Heart left ventricle (tissue), 16 donors: ENCODE data around the gene PEPD. TPM values are rescaled to one million over a fixed set of nuclear protein-coding genes. Genes with fewer than 3 reads are reported as not detected.
A peak's percentile ranks its signal among the peaks of the same experiment; 100 is the strongest.

Source experiments
- ATAC-seq, 4 donors: fragments of 200-7000 bp; cut with Tn5 transposase; one replicate each; pipeline ENCODE4 v1.9.1; 2020 to 2022; ENCODE audit warnings: moderate library complexity in 4 of 4, mild to moderate bottlenecking in 3 of 4, moderate number of reproducible peaks in 1 of 4
- DNase-seq, 5 donors: peaks; one replicate each; pipeline ENCODE4 v3.0.0-alpha.2; 2020
- H3K27ac ChIP-seq, 12 donors: fragments of 200-600 bp; sonication (generic) in 4 of 12; one replicate each; pipeline versions ENCODE4 v1.5.0 to v1.8.0; 2016 to 2022; ENCODE audit warnings: mild to moderate bottlenecking in 2 of 12
- H3K27me3 ChIP-seq, 9 donors: fragments of 200-600 bp; sonication (generic) in 2 of 9; one replicate each; pipeline versions ENCODE4 v1.5.1 to v1.8.0; 2016 to 2022; ENCODE audit warnings: mild to moderate bottlenecking in 3 of 9
- H3K36me3 ChIP-seq, 9 donors: fragments of 200-600 bp; sonication (generic) in 2 of 9; one replicate each; pipeline versions ENCODE4 v1.5.0 to v1.8.0; 2018 to 2022; ENCODE audit warnings: mild to moderate bottlenecking in 2 of 9
- H3K4me1 ChIP-seq, 12 donors: fragments of 200-600 bp; sonication (generic) in 4 of 12; one replicate each; pipeline versions ENCODE4 v1.5.0 to v1.8.0; 2016 to 2022; ENCODE audit warnings: mild to moderate bottlenecking in 3 of 12
- H3K4me3 ChIP-seq, 12 donors: fragments of 200-600 bp; sonication (generic) in 4 of 12; one replicate each; pipeline versions ENCODE4 v1.5.0 to v1.8.0; 2017 to 2022; ENCODE audit warnings: mild to moderate bottlenecking in 9 of 12, moderate library complexity in 4 of 12
- H3K9me3 ChIP-seq, 12 donors: fragments of 200-600 bp; sonication (generic) in 4 of 12; one replicate each; pipeline versions ENCODE4 v1.5.0 to v1.8.0; 2016 to 2022; ENCODE audit warnings: mild to moderate bottlenecking in 1 of 12
- CTCF ChIP-seq, 12 donors: fragments of 200-600 bp; sonication (generic) in 4 of 12; IDR thresholded peaks; one replicate each; pipeline versions ENCODE4 v1.5.0 to v1.8.0; 2018 to 2022; ENCODE audit warnings: antibody characterized with exemption in 12 of 12, mild to moderate bottlenecking in 5 of 12
- POLR2A ChIP-seq, 2 donors: fragments of 450-650 bp; IDR thresholded peaks; one replicate each; pipeline ENCODE4 v1.6.1; 2017; ENCODE audit warnings: antibody characterized with exemption in 2 of 2, mild to moderate bottlenecking in 2 of 2, moderate library complexity in 2 of 2
- WGBS, 4 donors: extraction: QIAGEN DNeasy Blood & Tissue Kit in 2 of 4; methylation state at CpG; one replicate each; pipeline versions ENCODE4 v1.1.5 to v1.1.7; 2013 to 2018; 5-methylcytosine and 5-hydroxymethylcytosine counted together
- intact Hi-C, 10 donors: fragments of 100-400 bp; cut with DNase I; formaldehyde crosslinking; loops; one replicate each; pipeline versions ENCODE4 v1.11.1 to v1.14.2; 2022
- polyA plus RNA-seq, 2 donors: library from polyadenylated mRNA; stranded (reverse); fragments of 200-250 nt; gene quantifications; one replicate each; pipeline ENCODE4 v1.2.3, GENCODE V29; 2013
- total RNA-seq, 9 donors: library from RNA; depleted of rRNA in 2 of 9; stranded (reverse); fragments of >200 nt in 2 of 9; fragmentation: NEBNext Ultra II Directional in 3 of 9; extraction: Animal tissue kit (Norgen Biotek cat#: 25700) in 3 of 9; gene quantifications; one replicate each; pipeline versions ENCODE4 v1.1.0 to v1.2.4, GENCODE V29; 2016 to 2023
- donor health status: ischemic (EF 13 %, LVEDD 7.1; RV severe dilation, severe dysfunction).
- donor health status: healthy with polysubstance abuse.
- donor health status: DM: no; HTN: yes; CAD: no.
- donor health status: DM: no; HTN: no; CAD: no.
- donor health status: ischemic (EF 25% LVEDD 6.9; RV normal size, moderate dysfunction).
- donor health status: ischemic (EF 25% LVEDD 5.7; RV mildly dilated, moderate dysfunction).
- donor health status: healthy.
- donor health status: DM: yes; HTN: yes; CAD: no.
- donor health status: ischemic (EF 35%, LVEDD 5.7; RV mildly dilated, moderate dysfunction).
- donor health status: nonischemic (EF 11% LVEDD 7.7; RV severe dilation, severe dysfunction).
- donor health status: DM: yes; HTN: yes; CAD: no.
- donor health status: PGD.
- donor health status: ischemic (EF 29% LVEDD 5.4; RV normal size, mild dysfunction).
- donor health status: nonischemic (EF 23%, LVEDD 6.1; RV moderate dilation, normal function).

PEPD gene
- total and polyA plus RNA-seq, 11 donors = 19.4 to 45.7 (median 29.9) TPM

DNA sequence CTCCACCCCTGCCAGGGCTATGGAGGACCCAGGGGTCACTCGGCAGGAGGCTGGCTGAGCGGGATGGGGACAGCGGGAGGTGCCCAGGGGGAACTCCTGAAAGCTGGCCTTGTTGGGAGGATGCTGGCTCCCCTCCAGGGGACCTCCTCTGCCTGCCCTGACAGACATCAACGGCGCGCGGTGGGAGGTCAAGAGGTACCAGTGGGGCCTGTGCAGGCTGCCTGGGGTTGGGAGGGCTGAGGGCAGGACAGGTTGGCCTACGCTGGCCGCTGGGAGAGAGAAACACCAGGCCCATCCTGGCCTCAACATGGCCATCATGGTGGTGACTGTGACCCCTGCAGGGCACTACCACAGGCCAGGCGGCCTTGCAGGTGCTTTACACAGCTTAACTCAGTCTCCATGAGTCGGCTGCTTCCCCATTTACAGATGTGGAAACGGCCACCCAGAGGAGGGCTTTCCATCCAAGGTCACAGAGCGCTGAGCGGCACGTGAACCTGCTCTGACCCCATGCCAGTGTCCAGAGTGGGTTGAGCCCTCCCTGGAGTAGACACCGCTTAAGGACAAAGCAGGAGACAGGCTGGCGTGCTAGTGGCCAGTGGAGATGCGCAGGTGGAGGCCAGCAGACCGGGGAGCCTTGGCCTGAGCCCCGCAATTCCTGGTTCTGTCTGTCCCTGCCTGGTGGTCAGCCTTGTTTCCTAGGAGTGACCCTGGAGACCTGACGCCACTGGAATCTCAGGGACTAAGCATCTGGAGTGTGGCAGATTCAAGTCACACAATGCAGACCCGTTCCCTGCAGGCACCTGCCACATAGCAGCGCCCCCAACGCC, 120.5 kb downstream of the PEPD start:
- no peak for TF ChIP-seq CTCF (IDR thresholded peaks at IDR 0.05)
- no peak for TF ChIP-seq POLR2A (IDR thresholded peaks at IDR 0.05)
- Histone ChIP-seq H3K27ac (no peak overlapping the region), H3K4me1 (peaks cover 0 to 26% (median 16%) of the 10 kb centered on the region in 12 donors), H3K4me3 (no peak overlapping the region), H3K36me3 (no peaks in the 10 kb centered on the region), H3K9me3 (no peaks in the 10 kb centered on the region), H3K27me3 (no peaks in the 10 kb centered on the region)
- WGBS, 4 donors = 90 to 96% (median 93%) methylated on average over 20 to 24 of the region's 24 CpGs
- intact Hi-C loops = loop anchor here in 9 of 10 donors (5.0 to 10.0 kb wide), 5 partner anchors 46 to 256 kb away; partner anchors contain the start of gene CEBPA (in 7 of the 9)
- DNase-seq (peak in 1 of 5 donors; percentile 15), ATAC-seq (no peak)

- ATAC-seq = no peak
- H3K36me3 ChIP-seq = no peaks in the 10 kb centered on the region
- H3K27me3 ChIP-seq = no peaks in the 10 kb centered on the region
- intact Hi-C loops = loop anchor here (5.0 to 10.0 kb wide), 5 partner anchors 45 to 255 kb away; partner anchors contain the start of gene CEBPA (in 8 of the 10)
- WGBS, 4 donors = 89 to 95% (median 93%) methylated on average over 16 to 22 of the region's 22 CpGs
- no peak overlapping the region for H3K4me3 ChIP-seq
- DNase-seq = peak in 2 of 5 donors; percentile 15 to 61
- H3K9me3 ChIP-seq = no peaks in the 10 kb centered on the region
- peaks cover 0 to 33% (median 24%) of the 10 kb centered on the region in 12 donors for H3K4me1 ChIP-seq
- TF ChIP-seq CTCF (IDR thresholded peaks at IDR 0.05) (no peak), POLR2A (IDR thresholded peaks at IDR 0.05) (no peak)
- no peak overlapping the region for H3K27ac ChIP-seq
Measured at GRCh38 chr19:33399745-33400681, 121.6 kb downstream of the PEPD start.

DNA sequence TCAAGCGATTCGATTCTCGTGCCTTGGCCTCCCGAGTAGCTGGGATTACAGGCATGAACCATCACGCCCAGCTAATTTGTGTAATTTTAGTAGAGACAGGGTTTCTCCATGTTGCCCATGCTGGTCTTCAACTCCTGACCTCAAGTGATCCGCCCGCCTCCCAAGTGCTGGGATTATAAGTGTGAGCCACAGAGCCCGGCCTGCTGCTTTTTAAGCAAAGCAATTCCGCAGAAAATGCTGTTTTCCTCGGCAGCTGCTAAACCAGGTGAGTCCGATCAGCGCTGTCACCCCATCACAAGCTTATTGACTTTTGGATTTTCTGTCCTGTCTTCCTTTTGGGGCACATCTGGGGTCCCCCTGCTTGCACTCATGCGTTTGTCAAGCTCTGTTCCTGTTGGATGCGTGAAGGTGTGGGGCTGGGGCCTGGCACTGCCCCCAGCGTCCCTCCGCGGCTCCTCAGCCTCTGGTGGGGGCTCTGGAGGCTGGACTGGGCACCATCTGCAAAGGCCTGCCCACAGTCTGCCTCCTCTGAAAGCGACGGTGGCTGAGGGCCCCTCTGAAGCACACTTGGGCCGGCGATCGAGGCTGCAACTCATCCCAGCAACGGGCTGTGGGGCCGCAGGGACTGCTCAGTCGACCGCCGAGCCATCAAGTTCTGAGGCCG, 122.4 kb downstream of the PEPD start:
- Histone ChIP-seq H3K36me3 (no peaks in the 10 kb centered on the region), H3K27ac (no peak overlapping the region), H3K4me3 (no peak overlapping the region), H3K27me3 (no peaks in the 10 kb centered on the region), H3K9me3 (no peaks in the 10 kb centered on the region), H3K4me1 (peaks cover 0 to 41% (median 32%) of the 10 kb centered on the region in 12 donors)
- TF ChIP-seq POLR2A (IDR thresholded peaks at IDR 0.05) (no peak), CTCF (IDR thresholded peaks at IDR 0.05) (no peak)
- DNase-seq (peak in 2 of 5 donors; percentile 18 to 22), ATAC-seq (no peak)
- intact Hi-C loops = loop anchor here in 1 of 10 donors (10.0 kb wide), 1 partner anchor 94 kb away; the partner anchor contains the start of gene CEBPA
- 95% methylated on average over 27 to 28 of the region's 28 CpGs for WGBS, 4 donors
